HG03280 (cell line): ENCODE measurements around the gene TBC1D24.
"Not testable (repeated sequence)": the region's sequence is repeated elsewhere in the genome, so short reads cannot be mapped to it uniquely, and the experiment has no call there.

ENCODE experiments used
- ATAC-seq: cut with Tn5 transposase; IDR thresholded peaks from one replicate; pipeline ENCODE4 v1.9.1; 2021; ENCODE audit warnings: mild to moderate bottlenecking, moderate library complexity; ENCODE audit not compliant: unreplicated experiment

The TBC1D24 gene

DNA sequence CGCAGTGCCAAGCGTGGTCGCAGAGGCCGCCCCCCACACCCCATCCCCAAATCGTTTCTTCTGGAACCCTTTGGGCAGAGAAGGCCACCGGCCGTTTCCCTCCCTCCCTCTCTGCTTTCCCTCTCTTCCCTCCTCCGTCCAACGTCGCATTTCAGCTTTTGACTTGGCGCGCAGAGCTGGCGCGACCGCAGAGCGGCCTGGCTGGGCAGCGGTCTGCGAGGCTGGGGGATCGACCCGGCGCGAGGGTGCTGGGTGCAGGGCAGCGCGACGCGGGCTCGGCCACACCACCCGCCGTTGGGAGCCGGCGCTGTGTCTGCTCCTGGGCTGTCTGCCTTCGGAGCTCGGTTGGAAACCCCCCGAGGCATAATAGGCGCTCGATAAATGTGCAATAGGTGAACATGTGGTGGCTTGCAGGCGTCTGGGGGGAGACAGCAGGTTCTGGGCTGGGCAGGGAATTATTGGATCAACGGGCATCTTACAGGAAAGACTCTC, 6.6 kb upstream of the TBC1D24 start:
- ATAC-seq: no peak

DNA sequence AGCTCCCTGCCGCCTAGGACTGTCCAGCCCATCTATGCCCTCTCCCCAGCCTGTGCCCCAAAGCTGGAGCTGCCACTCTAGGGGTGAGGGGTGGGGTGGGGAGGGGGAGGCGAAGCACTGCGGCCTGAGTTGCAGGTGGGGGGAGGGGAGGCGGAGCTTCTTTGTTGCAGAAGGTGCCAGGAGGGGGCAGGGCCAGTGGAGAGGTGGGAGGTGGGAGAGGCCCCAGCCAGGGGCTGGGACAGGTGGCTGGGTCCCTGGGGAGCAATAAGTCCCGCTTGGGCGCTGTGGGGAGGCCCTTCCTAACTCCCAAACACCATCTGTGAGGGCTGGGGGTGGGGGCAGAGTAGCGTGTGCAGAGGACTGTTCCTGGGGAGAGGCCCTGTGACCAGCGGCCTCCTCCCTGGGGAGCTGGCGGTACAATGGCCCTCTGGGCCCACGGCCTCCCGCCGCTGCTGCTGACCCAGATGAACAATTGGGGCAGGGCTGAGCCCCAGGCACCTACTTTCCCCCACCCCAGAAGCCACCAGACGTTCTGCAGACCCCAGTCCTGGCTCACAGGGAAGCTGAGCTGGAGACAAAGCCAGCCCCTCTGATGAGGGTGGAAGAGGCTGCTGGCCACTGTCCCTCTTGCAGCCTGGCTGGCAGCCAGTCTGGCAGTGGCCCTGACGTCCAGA, 6.1 kb upstream of the TBC1D24 start:
- no peak for ATAC-seq

DNA sequence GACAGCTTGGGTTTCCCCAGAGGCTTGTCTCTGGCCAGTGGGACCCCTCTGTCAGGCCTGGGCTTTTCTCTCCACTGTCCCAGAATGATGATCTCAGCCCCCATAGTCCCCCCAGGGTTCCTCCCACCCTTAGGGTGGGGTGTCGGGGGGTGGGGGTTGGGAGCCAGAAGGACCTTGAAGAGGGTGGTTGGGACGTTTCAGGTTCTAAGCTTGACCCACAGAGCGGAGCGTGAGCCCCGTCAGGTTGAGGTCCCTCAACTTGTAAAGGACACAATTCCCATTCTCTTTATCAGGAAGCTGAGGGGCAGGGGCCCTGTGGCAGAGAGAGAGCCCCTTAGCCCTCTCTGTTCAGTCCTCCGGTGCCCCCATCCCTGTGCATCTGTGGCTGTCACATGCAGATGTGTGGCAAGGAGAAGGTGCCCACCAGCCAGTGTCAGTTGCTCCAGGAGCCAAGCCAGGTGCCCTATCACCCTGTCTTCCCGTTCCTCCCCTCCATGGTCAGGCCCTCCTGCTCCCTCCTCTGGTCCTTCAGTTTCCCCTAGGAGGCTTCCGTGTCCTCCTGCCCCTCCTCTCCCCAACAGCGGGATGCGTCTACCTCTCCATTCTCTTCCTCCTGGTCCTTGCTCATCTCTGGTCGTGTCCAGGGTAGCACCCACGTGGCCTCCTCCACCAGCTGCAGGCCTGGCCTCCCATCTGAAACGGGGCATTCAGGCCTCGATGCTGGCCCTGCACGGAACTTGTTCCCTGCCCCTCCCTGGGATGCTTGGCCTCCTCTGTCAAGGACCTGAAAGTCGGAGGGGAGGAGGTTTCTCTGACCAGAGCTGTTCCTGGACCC, 5.3 kb upstream of the TBC1D24 start:
- ATAC-seq: no peak

DNA sequence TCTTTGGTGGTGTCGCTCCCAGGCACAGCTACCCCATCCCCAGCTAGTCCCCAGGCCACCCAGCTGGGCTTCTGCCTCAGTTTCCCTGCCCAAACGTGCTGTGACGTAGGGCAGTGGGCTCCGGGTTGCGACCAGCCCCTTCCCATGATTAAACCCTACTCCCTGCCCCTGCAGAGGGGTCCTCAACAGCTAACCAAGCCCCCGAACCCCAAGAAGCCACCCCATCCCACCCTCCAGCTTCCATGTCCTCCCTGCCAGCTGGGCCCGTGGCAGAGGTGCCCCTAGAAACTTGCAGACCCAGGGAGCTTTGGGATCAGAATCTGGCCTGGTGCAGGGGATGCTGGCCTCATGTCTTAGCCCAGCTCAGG, 4.7 kb upstream of the TBC1D24 start:
- ATAC-seq: no peak

DNA sequence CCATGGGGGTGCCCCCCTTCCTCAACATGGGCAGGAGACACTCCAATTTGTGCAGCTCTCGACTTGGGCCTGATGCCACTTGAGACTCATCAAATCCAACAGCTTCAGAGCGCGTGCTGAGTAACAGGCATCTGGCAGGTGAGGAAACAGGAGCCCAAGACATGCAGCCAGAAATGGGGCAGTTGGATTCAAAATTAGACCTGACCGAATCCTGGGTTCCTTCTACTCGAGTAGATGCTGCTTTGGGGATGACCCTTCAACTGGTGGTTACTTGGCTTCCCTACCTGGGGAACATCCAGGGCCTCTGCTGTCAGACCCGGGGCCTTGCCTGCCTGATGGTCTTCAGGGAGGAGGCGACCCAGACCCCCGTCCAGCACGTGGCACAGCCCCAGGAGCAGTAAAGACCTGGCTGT, 4.3 kb upstream of the TBC1D24 start:
- ATAC-seq: no peak

DNA sequence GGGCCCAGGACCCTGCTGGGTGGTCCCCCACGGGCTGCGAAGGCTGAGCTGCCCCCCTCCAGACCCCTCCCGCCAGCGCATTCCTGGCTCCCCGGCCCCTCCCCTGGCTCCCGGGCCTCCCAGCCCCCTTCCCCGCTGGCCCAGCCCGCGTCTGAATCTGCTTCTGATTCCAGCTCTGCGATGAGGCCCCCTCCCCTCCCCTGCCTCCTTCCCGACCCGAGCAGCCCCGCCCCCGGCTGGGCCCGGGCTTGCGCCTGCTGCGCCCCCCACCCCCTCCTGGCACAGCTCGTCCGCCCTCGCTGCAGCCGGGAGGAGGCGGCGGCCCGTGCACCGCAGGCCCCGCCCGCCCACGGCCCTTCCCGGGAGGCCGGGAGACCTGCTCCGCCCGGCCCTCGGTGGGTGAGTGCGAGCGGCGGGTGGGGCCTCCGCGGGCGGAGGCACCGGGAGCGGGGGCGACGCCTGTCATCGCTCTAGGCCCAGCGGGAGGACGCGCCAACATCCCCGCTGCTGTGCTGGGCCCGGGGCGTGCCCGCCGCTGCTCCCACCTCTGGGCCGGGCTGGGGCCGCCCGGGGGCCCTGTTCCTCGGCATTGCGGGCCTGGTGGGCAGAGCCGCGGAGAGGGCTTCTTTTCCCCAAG, 3.8 kb upstream of the TBC1D24 start, which contains the start of gene NTN3:
Gene NTN3, plus strand, starts transcription at position 282 of the 637 bp plus-strand sequence. CDS start 405 bp downstream, outside the sequence.
- ATAC-seq: no peak

DNA sequence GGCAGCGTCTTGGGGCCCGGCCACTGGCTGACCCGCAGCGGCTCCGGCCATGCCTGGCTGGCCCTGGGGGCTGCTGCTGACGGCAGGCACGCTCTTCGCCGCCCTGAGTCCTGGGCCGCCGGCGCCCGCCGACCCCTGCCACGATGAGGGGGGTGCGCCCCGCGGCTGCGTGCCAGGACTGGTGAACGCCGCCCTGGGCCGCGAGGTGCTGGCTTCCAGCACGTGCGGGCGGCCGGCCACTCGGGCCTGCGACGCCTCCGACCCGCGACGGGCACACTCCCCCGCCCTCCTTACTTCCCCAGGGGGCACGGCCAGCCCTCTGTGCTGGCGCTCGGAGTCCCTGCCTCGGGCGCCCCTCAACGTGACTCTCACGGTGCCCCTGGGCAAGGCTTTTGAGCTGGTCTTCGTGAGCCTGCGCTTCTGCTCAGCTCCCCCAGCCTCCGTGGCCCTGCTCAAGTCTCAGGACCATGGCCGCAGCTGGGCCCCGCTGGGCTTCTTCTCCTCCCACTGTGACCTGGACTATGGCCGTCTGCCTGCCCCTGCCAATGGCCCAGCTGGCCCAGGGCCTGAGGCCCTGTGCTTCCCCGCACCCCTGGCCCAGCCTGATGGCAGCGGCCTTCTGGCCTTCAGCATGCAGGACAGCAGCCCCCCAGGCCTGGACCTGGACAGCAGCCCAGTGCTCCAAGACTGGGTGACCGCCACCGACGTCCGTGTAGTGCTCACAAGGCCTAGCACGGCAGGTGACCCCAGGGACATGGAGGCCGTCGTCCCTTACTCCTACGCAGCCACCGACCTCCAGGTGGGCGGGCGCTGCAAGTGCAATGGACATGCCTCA, 3.1 kb upstream of the TBC1D24 start:
- ATAC-seq: no peak

DNA sequence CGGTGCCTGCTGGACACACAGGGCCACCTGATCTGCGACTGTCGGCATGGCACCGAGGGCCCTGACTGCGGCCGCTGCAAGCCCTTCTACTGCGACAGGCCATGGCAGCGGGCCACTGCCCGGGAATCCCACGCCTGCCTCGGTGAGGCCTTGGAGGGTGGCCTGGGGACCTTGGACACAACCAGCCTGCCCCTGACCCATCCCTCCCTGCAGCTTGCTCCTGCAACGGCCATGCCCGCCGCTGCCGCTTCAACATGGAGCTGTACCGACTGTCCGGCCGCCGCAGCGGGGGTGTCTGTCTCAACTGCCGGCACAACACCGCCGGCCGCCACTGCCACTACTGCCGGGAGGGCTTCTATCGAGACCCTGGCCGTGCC, 2.5 kb upstream of the TBC1D24 start:
- ATAC-seq: no peak

DNA sequence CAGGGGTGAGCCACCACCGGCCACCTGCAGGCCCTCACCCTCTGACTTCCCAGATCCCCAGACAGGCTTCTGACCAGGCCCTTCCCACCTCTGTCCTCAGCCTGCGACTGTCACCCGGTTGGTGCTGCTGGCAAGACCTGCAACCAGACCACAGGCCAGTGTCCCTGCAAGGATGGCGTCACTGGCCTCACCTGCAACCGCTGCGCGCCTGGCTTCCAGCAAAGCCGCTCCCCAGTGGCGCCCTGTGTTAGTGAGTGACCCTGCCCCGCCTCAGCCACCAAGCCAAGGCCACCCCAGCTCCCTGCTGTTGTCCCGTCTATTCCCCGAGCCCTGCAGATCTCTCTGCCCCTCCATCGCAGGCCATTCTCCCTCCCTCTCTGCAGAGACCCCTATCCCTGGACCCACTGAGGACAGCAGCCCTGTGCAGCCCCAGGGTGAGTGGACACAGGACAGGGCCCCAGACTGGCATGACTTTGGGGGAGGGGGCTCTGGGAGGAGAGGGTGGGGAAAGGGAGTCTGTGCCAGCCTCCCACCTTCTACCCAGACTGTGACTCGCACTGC, 2.0 kb upstream of the TBC1D24 start:
- ATAC-seq: no peak

DNA sequence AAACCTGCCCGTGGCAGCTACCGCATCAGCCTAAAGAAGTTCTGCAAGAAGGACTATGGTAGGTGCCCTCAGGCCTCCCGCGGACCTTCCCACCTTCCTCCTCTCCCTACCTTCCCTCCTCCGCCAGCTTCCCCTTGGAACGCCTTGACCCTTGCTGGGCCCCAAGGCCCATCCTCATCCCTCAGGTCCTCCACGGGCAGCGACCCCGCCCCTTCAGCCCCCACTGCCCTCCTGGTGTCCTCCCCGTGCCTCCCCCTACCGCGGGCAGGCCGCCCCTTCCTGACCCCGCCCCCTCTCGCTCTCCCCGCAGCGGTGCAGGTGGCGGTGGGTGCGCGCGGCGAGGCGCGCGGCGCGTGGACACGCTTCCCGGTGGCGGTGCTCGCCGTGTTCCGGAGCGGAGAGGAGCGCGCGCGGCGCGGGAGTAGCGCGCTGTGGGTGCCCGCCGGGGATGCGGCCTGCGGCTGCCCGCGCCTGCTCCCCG, 1.4 kb upstream of the TBC1D24 start:
- no peak for ATAC-seq

DNA sequence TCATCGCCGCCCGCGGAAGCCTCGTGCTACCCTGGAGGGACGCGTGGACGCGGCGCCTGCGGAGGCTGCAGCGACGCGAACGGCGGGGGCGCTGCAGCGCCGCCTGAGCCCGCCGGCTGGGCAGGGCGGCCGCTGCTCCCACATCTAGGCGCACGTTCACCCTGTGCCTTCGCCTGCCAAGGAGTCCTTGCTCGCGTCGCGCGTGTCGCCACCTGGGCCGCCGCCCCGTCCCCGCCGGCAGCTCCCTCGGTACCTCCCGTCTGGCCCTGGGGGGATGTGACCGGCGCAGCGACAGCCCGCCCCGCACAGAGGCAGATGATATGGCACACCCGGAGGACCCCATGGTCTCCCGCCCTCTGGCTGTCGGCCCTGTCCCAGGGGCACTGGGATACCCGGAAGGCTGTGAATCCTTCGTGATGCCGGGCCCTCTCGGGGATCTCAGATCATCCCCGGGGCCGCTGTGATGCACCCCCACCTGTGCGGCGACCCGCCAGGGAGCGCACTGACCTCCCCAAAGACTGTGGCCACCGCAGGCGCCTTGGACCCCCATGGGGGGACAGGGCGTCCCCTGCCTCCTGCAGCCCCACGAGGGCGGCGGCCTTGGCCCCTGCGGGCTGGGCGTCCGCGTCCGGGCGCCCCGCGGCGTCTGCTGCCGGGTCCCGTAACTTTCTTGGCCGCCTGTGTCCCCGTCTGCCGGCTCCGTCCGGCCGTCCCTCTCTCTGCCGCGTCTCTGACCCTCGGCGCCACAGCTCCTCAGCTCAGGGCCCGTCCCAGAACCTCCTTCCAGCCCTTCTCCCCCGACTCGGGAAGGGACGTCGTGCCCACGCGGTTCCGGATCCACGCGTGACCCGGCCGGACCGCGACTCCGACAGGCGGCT, 689 bp upstream of the TBC1D24 start:
- ATAC-seq: peak; percentile 38

DNA sequence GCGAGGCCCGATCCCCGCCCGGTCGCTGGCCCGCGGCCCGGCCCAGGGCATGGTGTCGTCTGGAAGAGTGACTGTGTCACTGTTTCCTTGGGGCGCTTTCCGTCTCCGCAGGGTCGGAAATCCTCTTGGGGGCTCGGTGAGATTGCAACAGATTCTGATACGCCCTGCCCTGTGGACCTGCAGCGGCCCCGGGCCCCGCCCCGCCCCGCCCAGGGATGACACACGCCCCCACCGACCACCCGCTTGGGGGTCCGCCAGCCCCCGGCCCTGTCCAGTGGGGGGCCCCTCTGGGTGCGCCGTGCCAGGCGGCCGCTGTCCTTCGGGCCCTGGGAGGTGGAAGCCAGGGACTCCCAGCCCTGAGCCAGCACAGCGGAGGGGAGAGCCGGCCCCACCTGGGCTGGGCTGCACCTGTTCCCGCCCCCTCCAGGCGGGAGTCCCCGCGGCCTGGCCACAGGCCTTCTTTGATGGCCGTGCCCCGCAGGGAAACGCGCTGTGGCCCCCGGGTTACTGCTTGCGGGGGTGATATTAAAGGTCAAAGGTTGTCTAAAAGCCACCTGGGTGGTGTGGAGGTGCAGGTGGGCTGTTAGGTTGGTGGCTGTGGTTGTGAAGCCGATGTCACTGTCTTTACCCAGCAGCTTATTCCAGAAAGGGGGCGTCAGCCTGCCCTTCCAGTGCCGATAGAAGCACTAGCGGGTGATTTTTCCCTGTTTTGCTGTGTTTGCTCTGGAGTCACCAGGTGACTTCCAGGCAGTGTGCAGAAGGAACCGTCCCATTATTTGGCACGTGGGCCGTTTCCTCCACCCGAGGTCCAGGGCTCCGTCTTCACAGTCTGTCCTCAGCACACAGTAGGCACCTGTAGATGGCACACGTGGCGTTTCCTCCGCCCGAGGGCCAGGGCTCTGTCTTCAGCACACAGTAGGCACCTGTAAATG, 752 bp downstream of the TBC1D24 start:
- ATAC-seq: peak; percentile 6

DNA sequence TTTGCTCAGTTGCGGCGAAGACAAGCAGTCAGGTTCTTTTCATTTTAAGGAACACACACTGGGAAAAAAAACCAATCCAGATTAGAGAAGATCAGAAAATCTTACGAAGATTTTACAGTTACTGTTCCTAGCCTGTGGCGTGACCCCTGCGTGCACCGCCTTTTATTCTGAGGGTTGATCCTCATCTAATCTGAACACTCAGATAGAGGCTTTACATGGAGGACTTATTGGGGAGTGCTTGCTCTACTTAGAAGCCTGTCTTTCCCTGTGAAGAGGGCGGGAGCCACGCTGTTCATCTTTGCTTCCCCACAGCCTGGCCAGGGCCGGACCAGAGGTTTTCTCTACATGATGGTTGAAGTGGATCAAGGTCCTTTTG, 1.4 kb downstream of the TBC1D24 start:
- no peak for ATAC-seq

DNA sequence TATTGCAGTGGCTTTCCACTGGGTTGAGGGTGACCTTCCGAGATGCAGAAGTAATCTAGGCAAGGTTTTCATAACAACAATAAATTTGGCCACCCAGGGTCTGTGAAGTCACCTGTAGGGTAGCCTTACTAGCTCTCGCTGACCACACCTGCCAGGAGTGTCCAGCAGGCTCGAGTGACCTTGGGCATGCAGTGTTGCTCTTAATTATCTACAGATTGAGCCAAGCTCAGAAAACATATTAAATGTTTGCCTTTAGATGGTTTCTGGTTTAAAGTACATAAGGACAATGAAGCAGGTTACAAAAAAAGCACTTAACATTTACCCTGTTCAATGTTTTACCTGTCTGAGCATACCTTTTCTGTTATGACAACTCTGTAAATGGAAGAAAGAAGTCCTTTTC, 1.8 kb downstream of the TBC1D24 start:
- ATAC-seq: no peak

DNA sequence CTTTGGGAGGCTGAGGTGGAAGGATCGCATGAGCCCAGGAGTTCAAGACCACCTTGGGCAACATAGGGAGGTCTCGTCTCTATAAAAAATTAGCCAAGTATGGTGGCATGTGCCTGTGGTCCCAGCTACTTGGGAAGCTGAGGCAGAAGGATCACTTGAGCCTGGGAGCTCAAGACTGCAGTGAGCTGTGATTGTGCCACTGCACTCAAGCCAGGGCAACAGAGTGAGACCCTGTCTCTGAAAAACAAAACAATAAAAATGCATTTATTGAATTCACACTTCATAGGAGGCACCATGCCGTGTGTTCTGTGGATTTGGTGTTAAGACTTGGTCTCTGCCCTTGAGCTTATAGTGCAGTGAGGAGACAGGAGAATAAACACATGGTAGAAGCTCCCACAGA, 2.4 kb downstream of the TBC1D24 start:
- no peak for ATAC-seq

DNA sequence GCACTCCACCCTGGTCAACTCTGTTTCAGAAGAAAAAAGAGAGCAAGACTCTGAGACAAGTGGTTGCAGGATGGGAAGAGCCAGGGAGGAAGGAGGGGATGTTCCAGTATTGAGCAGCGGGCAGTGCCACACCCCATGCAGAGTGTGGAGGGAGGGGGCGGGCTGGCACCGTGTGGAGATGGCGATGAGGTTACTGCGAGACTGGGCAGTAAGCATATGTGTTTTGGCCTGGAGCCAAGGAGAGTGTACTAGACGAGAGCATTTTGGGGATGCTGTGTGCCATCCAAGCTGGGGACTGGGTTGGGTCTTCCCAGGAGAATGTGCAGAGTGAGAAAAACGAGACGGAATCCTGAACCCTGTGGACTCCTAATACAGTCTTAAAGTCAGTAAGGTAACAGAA, 3.4 kb downstream of the TBC1D24 start:
- ATAC-seq: no peak

DNA sequence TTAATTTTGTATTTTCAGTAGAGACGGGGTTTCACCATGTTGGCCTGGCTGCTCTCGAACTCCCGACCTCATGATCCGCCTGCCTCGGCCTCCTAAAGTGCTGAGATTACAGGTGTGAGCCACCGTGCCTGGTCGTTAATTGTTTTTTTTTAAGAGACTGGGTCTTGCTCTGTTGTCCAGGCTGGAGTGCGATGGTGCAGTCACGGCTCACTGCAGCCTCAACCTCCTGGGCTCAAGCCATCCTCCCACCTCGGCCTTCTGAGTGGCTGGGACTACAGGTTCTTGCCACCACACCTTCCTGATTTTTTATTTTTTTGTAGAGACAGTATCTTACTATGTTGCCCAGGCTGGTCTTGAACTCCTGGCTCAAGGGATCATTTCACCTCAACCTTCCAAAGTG, 5.1 kb downstream of the TBC1D24 start:
- not testable (repeated sequence) for ATAC-seq

DNA sequence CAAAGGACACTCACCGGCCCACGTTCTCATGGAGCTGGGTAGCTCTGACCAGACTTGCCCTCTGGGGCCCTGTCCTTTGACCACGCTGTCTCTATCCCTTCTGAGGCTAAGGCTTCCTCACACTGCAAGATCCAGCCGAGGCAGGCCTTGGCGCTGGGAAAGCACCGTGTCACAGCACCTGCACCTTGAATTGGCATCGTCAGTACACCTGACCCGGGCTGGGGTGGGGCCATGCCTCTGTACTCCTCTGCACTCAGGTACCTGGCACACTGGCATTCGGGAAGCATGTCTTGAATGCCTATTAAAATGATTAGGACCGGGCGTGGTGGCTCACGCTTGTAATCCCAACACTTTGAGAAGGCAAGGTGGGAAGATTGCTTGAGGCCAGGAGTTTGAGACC, 6.0 kb downstream of the TBC1D24 start:
- no peak for ATAC-seq
